Measurements from ENCODE around the gene MYADM.

MYADM gene

GRCh38 chr19:53917356-53917755, 49.7 kb downstream of the MYADM start:
- no peak for DNase-seq

All from stimulated activated CD4-positive, alpha-beta T cell treated with anti-CD3 and anti-CD28 coated beads, Interleukin-2, amount 100 ng/mL, for 48 hours (primary cell).